Tibial artery (tissue), 4 donors: Measurements from ENCODE around the gene BAHCC1.

Experiments used
- DNase-seq, 2 donors: peaks; one replicate each; pipeline ENCODE4 v3.0.0-alpha.2; 2019
- H3K27ac ChIP-seq, 2 donors: fragments of 200-600 bp; sonication (generic) in 1 of 2; 1 replicate in 1 of 2; 2 replicates in 1 of 2; pipeline ENCODE4 v1.5.1; 2018 to 2019; ENCODE audit warnings: mild to moderate bottlenecking in 1 of 2
- H3K27me3 ChIP-seq, 2 donors: fragments of 200-600 bp; sonication (generic) in 1 of 2; one replicate each; pipeline versions ENCODE4 v1.5.1 to v1.6.0; 2016 to 2019
- H3K36me3 ChIP-seq, 3 donors: fragments of 200-600 bp; sonication (generic) in 2 of 3; one replicate each; pipeline ENCODE4 v1.5.1; 2016 to 2019; ENCODE audit warnings: mild to moderate bottlenecking in 2 of 3
- H3K4me1 ChIP-seq, 4 donors: fragments of 200-600 bp; sonication (generic) in 2 of 4; 1 replicate in 3 of 4; 2 replicates in 1 of 4; pipeline ENCODE4 v1.5.1; 2016 to 2019
- H3K4me3 ChIP-seq, 2 donors: fragments of 200-600 bp; sonication (generic) in 1 of 2; 1 replicate in 1 of 2; 2 replicates in 1 of 2; pipeline ENCODE4 v1.5.1; 2018 to 2019; ENCODE audit warnings: mild to moderate bottlenecking in 2 of 2
- H3K9me3 ChIP-seq, 3 donors: fragments of 200-600 bp; sonication (generic) in 1 of 3; one replicate each; pipeline ENCODE4 v1.5.1; 2016 to 2019
- CTCF ChIP-seq, 2 experiments: fragments of 200-600 bp in 1 of 2; fragments of 450-650 bp in 1 of 2; IDR thresholded peaks; one replicate each; pipeline ENCODE4 v1.5.1; 2017 to 2019; ENCODE audit warnings: antibody characterized with exemption in 2 of 2, mild to moderate bottlenecking in 1 of 2, moderate library complexity in 1 of 2
- intact Hi-C: fragments of 100-400 bp; cut with DNase I; formaldehyde crosslinking; loops from one replicate; pipeline ENCODE4 v1.15.0; 2023; ENCODE audit warnings: low total_unique reads

Gene BAHCC1

DNA sequence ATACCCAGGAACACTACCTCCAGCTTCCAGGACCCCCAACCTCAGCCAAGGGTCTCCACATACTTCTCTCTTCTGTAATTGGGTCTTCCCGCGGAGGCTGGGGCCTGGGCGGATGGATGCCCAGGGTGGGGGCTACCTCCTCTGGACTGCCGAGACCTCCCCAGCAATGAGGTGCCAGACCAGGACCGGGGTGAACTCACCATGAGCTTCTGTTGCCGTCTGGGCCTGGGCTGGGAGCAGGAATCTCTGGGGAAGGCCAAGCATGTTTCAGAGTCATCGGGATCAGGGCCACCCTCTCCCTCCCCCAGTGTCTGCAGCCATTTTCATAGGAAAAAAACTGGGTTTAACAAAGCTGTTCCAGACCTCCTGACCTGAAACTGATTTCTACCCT, 10.3 kb upstream of the BAHCC1 start:
- Histone ChIP-seq H3K36me3 (no peaks in the 10 kb centered on the region), H3K27me3 (peaks cover 0 to 17% of the 10 kb centered on the region in 2 donors), H3K27ac (no peak overlapping the region), H3K4me1 (peaks cover 0 to 38% (median 25%) of the 10 kb centered on the region in 4 donors), H3K9me3 (no peaks in the 10 kb centered on the region), H3K4me3 (no peak overlapping the region)
- peak in 1 of 2 donors; percentile 65 for DNase-seq
- no peak for TF ChIP-seq CTCF (IDR thresholded peaks at IDR 0.05)
- intact Hi-C loops = loop anchor here (5.0 kb wide), 1 partner anchor 93 kb away; no protein-coding TSS in a partner anchor

DNA sequence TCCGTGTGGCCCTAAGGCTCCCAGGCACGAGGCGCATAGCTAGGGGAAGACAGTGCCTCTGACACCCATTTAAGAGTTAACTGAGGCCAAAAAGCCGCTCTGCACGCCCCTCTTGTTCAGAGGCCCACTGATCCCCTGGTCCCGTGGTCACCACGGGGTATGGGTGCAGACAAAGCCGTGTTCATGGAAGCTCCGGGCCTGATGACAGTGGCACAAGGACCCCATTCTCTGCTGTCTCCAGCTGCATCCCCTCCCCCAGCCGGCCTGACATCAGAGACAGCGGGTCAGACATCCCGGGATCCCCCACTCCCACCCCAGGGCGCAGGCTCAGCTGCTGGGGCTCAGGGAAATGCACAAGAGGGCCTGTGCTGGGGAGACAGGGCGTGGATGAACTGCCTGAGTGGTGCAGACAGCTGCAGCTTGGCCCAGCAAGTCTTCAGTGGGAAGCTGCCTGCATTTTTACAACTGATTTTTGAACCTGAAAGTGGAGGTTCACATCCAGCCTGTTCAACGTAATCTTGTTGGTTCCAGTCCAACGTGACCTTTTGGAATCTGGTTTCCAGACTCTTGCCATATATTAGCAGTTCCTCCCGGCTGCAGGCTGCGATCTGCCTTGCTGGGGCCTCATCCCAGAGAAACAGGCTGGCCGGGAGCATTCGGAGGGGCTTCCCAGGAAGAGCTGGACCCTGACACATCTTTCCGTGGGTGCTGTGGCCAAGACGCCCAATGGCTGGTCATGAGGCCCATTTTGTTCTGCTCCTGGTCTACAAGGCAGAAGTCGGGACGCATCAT, 9.7 kb upstream of the BAHCC1 start:
- H3K9me3 ChIP-seq = no peaks in the 10 kb centered on the region
- peaks cover 0 to 14% of the 10 kb centered on the region in 2 donors for H3K27me3 ChIP-seq
- no peaks in the 10 kb centered on the region for H3K36me3 ChIP-seq
- DNase-seq = peak in 1 of 2 donors; percentile 73
- peak overlapping the region in 1 of 2 donors; percentile 74 for H3K4me3 ChIP-seq
- TF ChIP-seq CTCF (IDR thresholded peaks at IDR 0.05) = no peak
- peak overlapping the region in 1 of 2 donors; percentile 91 for H3K27ac ChIP-seq
- intact Hi-C loops = loop anchor here (5.0 kb wide), 1 partner anchor 93 kb away; no protein-coding TSS in a partner anchor
- peaks cover 0 to 44% (median 31%) of the 10 kb centered on the region in 4 donors for H3K4me1 ChIP-seq

GRCh38 chr17:81386141-81386645, 9.1 kb upstream of the BAHCC1 start:
- Histone ChIP-seq H3K4me1 (peaks cover 0 to 51% (median 38%) of the 10 kb centered on the region in 4 donors), H3K27me3 (peaks cover 0 to 13% of the 10 kb centered on the region in 2 donors), H3K4me3 (peak overlapping the region; percentile 74 to 83), H3K9me3 (no peaks in the 10 kb centered on the region), H3K36me3 (no peaks in the 10 kb centered on the region), H3K27ac (peak overlapping the region; percentile 91 to 96)
- intact Hi-C loops = loop anchor here (5.0 kb wide), 1 partner anchor 94 kb away; no protein-coding TSS in a partner anchor
- peak in 1 of 2 donors; percentile 67 for DNase-seq
- TF ChIP-seq CTCF (IDR thresholded peaks at IDR 0.05) = no peak

DNA sequence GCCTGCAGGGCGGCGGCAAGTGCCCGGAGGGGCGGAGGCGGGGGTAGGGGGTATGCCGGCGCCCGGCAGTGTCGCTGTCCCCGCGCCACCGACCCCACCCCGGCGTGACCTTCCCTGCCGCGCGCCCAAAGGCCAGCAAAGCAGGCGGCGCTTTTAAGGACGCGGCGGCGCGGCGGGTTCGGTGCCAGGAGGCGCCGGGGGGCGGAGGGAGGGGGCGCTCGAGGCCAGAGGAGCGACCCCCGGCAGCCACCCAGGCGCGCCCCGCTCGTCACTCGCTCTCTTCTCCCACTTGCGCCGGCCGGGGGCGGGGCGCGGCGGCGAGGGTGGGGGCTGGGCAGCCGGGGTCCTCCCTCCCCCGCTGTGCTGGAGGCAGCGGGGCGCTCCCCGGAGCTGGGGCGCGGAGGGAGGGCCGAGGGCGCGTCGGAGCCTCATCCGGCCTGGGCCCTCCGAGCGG, 8.6 kb upstream of the BAHCC1 start:
- Histone ChIP-seq H3K27me3 (peaks cover 0 to 13% of the 10 kb centered on the region in 2 donors), H3K9me3 (no peaks in the 10 kb centered on the region), H3K36me3 (no peaks in the 10 kb centered on the region), H3K27ac (peak overlapping the region; percentile 91 to 96), H3K4me3 (peak overlapping the region; percentile 74 to 83), H3K4me1 (peaks cover 0 to 56% (median 43%) of the 10 kb centered on the region in 4 donors)
- TF ChIP-seq CTCF (IDR thresholded peaks at IDR 0.05) = no peak
- intact Hi-C loops = loop anchor here (5.0 kb wide), 1 partner anchor 94 kb away; no protein-coding TSS in a partner anchor
- DNase-seq = peak in 1 of 2 donors; percentile 77

DNA sequence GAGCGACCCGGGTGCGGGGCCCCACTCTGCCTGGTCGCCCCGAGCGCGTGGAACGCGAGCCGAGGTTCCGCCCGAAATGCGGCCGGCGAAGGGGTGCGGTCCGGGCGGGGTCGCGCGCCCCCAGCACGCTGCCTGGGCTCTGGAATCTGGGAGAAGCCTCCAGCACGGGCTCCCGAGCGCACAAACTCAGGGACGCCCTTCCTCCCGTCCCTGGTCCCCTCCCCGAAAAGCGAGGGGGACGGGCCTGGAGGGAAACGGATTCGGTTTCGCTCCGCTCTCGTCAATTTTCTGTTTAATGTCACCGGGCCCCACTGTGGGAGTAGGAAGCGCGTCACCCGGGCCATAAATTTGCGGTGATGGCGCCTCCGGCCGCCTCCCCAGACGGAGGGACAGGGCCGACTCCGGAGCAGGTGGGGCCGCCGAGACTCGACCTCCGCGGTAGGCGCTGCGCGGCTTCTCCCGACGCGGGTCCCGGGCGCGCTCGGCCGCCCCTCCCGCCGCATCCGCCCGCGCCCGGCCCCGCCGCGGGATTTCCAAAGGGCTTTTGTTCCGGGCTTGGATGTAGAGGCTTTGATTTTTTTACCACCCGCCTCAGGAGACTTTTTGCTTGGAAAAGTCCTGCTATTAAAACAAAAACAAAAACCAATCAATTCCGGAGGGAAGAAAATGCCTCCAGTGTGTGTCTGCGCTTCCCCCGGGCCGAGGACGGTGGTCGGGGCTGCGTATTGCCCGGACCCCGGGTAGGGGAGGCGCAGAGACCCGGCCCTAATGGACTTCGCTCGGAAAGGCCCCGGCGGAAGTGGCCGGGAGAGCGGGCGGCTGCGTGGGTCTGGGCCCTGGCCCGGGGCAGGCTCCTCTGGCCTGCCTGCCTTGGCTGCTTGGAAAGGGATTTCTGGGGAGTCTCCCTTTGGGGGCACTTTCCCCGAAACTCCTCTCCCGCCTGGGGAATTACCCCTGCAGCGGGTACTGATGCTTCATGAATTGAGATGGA, 7.9 kb upstream of the BAHCC1 start:
- H3K9me3 ChIP-seq = no peaks in the 10 kb centered on the region
- DNase-seq = peak in 1 of 2 donors; percentile 65
- H3K27me3 ChIP-seq = peaks cover 0 to 13% of the 10 kb centered on the region in 2 donors
- intact Hi-C loops = loop anchor here (5.0 kb wide), 1 partner anchor 95 kb away; no protein-coding TSS in a partner anchor
- peak overlapping the region; percentile 91 to 96 for H3K27ac ChIP-seq
- H3K4me1 ChIP-seq = peaks cover 0 to 63% (median 47%) of the 10 kb centered on the region in 4 donors
- peak overlapping the region; percentile 74 to 83 for H3K4me3 ChIP-seq
- H3K36me3 ChIP-seq = no peaks in the 10 kb centered on the region
- TF ChIP-seq CTCF (IDR thresholded peaks at IDR 0.05) = no peak
